ENCODE measurements around the gene HMGN3. TPM values are rescaled to one million over a fixed set of nuclear protein-coding genes. Genes with fewer than 3 reads are reported as not detected.

Gene HMGN3
- total RNA-seq, 1 experiment from 2014 or later: 151 TPM

DNA sequence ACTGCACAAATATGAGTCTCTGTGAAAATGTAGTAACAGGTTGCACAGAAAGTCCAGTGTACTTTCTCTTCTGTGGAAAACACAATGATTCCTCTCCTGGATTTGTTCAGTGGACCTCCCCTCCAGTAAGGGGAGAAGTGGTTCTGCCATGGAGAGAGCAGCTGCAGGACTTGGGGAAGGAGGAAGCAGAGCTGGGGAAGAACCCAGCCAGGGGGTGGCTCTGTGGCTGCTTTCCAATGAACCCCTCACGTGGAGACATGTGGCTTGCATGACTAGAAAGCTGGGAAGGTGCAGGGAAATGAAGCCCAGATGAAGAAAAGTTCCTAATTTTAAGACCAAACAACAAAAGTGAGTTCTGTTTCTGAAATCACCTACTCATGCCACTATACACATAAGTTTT, 31.9 kb downstream of the HMGN3 start:
- Mint-ChIP-seq H3K27ac (peak overlapping the region; percentile 85; the same call in 1 of the 2 replicates), H3K36me3 (peaks cover 47% of the 10 kb centered on the region), H3K27me3 (ENCODE audit: low read depth) (no peaks in the 10 kb centered on the region), H3K4me3 (no peak overlapping the region), H3K4me1 (peaks cover 30% of the 10 kb centered on the region), H3K9me3 (no peaks in the 10 kb centered on the region)
- no peak for TF ChIP-seq KAT7 (CRISPR knock-in tag; IDR thresholded peaks at IDR 0.05; ENCODE audit: borderline replicate concordance)
- TF ChIP-seq, protein P1, sequence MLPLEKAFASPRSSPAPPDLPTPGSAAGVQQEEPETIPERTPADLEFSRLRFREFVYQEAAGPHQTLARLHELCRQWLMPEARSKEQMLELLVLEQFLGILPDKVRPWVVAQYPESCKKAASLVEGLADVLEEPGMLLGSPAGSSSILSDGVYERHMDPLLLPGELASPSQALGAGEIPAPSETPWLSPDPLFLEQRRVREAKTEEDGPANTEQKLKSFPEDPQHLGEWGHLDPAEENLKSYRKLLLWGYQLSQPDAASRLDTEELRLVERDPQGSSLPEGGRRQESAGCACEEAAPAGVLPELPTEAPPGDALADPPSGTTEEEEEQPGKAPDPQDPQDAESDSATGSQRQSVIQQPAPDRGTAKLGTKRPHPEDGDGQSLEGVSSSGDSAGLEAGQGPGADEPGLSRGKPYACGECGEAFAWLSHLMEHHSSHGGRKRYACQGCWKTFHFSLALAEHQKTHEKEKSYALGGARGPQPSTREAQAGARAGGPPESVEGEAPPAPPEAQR (CRISPR knock-in tag; IDR thresholded peaks at IDR 0.05): no peak
- no peak for TF ChIP-seq IRF2 (CRISPR knock-in tag; IDR thresholded peaks at IDR 0.05; ENCODE audit: borderline replicate concordance, low read depth)
- TF ChIP-seq SOX15 (CRISPR knock-in tag; IDR thresholded peaks at IDR 0.05): no peak
- TF ChIP-seq FOXJ3 (CRISPR knock-in tag; IDR thresholded peaks at IDR 0.05; ENCODE audit: borderline replicate concordance): no peak
- TF ChIP-seq, protein P2, sequence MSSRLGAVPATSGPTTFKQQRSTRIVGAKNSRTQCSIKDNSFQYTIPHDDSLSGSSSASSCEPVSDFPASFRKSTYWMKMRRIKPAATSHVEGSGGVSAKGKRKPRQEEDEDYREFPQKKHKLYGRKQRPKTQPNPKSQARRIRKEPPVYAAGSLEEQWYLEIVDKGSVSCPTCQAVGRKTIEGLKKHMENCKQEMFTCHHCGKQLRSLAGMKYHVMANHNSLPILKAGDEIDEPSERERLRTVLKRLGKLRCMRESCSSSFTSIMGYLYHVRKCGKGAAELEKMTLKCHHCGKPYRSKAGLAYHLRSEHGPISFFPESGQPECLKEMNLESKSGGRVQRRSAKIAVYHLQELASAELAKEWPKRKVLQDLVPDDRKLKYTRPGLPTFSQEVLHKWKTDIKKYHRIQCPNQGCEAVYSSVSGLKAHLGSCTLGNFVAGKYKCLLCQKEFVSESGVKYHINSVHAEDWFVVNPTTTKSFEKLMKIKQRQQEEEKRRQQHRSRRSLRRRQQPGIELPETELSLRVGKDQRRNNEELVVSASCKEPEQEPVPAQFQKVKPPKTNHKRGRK (CRISPR knock-in tag; IDR thresholded peaks at IDR 0.05; ENCODE audit: borderline replicate concordance): no peak
- no peak for TF ChIP-seq NFE2L1 (CRISPR knock-in tag; IDR thresholded peaks at IDR 0.05)
- no peak for TF ChIP-seq FOXP1 (CRISPR knock-in tag; IDR thresholded peaks at IDR 0.05; ENCODE audit: borderline replicate concordance)
- TF ChIP-seq GRHL2 (CRISPR knock-in tag; IDR thresholded peaks at IDR 0.05; ENCODE audit: insufficient replicate concordance, severe bottlenecking): no peak
- TF ChIP-seq MYBL2 (CRISPR knock-in tag; IDR thresholded peaks at IDR 0.05): no peak
- TF ChIP-seq, protein P3, sequence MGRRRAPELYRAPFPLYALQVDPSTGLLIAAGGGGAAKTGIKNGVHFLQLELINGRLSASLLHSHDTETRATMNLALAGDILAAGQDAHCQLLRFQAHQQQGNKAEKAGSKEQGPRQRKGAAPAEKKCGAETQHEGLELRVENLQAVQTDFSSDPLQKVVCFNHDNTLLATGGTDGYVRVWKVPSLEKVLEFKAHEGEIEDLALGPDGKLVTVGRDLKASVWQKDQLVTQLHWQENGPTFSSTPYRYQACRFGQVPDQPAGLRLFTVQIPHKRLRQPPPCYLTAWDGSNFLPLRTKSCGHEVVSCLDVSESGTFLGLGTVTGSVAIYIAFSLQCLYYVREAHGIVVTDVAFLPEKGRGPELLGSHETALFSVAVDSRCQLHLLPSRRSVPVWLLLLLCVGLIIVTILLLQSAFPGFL (CRISPR knock-in tag; IDR thresholded peaks at IDR 0.05; ENCODE audit: borderline replicate concordance): no peak
- CTCF ChIA-PET: no interaction called here
- DNase-seq (ENCODE audit: low spot score) (no peak), ATAC-seq (no peak)
- POLR2A ChIA-PET: no interaction called here

DNA sequence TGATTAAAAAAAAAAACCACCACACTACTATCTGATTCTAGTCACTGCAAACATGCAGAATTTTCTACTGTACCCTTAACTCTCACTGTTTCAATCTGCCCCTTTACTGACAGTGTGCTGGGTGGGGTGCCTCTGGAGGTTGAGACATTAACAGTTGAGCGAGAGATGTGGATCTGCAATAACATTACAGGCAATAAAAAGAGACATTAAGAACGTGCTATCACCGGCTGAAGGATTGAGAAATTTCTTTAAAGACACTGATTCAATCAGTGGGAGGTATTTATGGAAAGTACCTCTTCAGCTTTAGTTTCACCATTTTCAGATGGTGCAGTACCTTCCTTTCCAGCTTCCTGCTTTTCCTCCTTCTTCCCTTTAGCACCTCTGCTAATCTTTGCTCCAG, 32.5 kb downstream of the HMGN3 start:
- peaks cover 26% of the 10 kb centered on the region for H3K4me1 Mint-ChIP-seq
- ATAC-seq (no peak), DNase-seq (ENCODE audit: low spot score) (no peak)
- no peaks in the 10 kb centered on the region for H3K27me3 Mint-ChIP-seq (ENCODE audit: low read depth)
- no peaks in the 10 kb centered on the region for H3K9me3 Mint-ChIP-seq
- ChIA-PET CTCF (no interaction called here), POLR2A (interaction anchor here (0.6 kb wide), 1 partner anchor 765 kb away, joined by 3 read pairs; no protein-coding TSS in a partner anchor)
- H3K4me3 Mint-ChIP-seq: no peak overlapping the region
- peak overlapping the region; percentile 85 for H3K27ac Mint-ChIP-seq
- H3K36me3 Mint-ChIP-seq: peaks cover 41% of the 10 kb centered on the region
- TF ChIP-seq PRRX2 (CRISPR knock-in tag; IDR thresholded peaks at IDR 0.05) (no peak), GRHL2 (CRISPR knock-in tag; IDR thresholded peaks at IDR 0.05; ENCODE audit: insufficient replicate concordance, severe bottlenecking) (no peak), ZNF232 (CRISPR knock-in tag; IDR thresholded peaks at IDR 0.05) (no peak), JAZF1 (CRISPR knock-in tag; IDR thresholded peaks at IDR 0.05) (no peak), EMX1 (CRISPR knock-in tag; IDR thresholded peaks at IDR 0.05) (no peak), RELA (CRISPR knock-in tag; IDR thresholded peaks at IDR 0.05; ENCODE audit: borderline replicate concordance) (no peak)
- TF ChIP-seq, protein P4, sequence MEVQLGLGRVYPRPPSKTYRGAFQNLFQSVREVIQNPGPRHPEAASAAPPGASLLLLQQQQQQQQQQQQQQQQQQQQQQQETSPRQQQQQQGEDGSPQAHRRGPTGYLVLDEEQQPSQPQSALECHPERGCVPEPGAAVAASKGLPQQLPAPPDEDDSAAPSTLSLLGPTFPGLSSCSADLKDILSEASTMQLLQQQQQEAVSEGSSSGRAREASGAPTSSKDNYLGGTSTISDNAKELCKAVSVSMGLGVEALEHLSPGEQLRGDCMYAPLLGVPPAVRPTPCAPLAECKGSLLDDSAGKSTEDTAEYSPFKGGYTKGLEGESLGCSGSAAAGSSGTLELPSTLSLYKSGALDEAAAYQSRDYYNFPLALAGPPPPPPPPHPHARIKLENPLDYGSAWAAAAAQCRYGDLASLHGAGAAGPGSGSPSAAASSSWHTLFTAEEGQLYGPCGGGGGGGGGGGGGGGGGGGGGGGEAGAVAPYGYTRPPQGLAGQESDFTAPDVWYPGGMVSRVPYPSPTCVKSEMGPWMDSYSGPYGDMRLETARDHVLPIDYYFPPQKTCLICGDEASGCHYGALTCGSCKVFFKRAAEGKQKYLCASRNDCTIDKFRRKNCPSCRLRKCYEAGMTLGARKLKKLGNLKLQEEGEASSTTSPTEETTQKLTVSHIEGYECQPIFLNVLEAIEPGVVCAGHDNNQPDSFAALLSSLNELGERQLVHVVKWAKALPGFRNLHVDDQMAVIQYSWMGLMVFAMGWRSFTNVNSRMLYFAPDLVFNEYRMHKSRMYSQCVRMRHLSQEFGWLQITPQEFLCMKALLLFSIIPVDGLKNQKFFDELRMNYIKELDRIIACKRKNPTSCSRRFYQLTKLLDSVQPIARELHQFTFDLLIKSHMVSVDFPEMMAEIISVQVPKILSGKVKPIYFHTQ (CRISPR knock-in tag; IDR thresholded peaks at IDR 0.05): no peak
- TF ChIP-seq, protein P5, sequence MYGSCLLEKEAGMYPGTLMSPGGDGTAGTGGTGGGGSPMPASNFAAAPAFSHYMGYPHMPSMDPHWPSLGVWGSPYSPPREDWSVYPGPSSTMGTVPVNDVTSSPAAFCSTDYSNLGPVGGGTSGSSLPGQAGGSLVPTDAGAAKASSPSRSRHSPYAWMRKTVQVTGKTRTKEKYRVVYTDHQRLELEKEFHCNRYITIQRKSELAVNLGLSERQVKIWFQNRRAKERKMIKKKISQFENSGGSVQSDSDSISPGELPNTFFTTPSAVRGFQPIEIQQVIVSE (CRISPR knock-in tag; IDR thresholded peaks at IDR 0.05; ENCODE audit: borderline replicate concordance): no peak
- TF ChIP-seq, protein P6, sequence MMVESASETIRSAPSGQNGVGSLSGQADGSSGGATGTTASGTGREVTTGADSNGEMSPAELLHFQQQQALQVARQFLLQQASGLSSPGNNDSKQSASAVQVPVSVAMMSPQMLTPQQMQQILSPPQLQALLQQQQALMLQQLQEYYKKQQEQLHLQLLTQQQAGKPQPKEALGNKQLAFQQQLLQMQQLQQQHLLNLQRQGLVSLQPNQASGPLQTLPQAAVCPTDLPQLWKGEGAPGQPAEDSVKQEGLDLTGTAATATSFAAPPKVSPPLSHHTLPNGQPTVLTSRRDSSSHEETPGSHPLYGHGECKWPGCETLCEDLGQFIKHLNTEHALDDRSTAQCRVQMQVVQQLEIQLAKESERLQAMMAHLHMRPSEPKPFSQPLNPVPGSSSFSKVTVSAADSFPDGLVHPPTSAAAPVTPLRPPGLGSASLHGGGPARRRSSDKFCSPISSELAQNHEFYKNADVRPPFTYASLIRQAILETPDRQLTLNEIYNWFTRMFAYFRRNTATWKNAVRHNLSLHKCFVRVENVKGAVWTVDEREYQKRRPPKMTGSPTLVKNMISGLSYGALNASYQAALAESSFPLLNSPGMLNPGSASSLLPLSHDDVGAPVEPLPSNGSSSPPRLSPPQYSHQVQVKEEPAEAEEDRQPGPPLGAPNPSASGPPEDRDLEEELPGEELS (CRISPR knock-in tag; IDR thresholded peaks at IDR 0.05): no peak
- TF ChIP-seq, protein P7, sequence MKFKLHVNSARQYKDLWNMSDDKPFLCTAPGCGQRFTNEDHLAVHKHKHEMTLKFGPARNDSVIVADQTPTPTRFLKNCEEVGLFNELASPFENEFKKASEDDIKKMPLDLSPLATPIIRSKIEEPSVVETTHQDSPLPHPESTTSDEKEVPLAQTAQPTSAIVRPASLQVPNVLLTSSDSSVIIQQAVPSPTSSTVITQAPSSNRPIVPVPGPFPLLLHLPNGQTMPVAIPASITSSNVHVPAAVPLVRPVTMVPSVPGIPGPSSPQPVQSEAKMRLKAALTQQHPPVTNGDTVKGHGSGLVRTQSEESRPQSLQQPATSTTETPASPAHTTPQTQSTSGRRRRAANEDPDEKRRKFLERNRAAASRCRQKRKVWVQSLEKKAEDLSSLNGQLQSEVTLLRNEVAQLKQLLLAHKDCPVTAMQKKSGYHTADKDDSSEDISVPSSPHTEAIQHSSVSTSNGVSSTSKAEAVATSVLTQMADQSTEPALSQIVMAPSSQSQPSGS (CRISPR knock-in tag; IDR thresholded peaks at IDR 0.05; ENCODE audit: borderline replicate concordance, low read depth): no peak
- TF ChIP-seq, protein P8, sequence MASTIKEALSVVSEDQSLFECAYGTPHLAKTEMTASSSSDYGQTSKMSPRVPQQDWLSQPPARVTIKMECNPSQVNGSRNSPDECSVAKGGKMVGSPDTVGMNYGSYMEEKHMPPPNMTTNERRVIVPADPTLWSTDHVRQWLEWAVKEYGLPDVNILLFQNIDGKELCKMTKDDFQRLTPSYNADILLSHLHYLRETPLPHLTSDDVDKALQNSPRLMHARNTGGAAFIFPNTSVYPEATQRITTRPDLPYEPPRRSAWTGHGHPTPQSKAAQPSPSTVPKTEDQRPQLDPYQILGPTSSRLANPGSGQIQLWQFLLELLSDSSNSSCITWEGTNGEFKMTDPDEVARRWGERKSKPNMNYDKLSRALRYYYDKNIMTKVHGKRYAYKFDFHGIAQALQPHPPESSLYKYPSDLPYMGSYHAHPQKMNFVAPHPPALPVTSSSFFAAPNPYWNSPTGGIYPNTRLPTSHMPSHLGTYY (CRISPR knock-in tag; IDR thresholded peaks at IDR 0.05): no peak
- TF ChIP-seq, protein P9, sequence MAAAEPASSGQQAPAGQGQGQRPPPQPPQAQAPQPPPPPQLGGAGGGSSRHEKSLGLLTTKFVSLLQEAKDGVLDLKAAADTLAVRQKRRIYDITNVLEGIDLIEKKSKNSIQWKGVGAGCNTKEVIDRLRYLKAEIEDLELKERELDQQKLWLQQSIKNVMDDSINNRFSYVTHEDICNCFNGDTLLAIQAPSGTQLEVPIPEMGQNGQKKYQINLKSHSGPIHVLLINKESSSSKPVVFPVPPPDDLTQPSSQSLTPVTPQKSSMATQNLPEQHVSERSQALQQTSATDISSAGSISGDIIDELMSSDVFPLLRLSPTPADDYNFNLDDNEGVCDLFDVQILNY (CRISPR knock-in tag; IDR thresholded peaks at IDR 0.05): no peak
